A673 (cell line): ENCODE measurements around the gene FAM241B.

Experiments
- EZH2 ChIP-seq: fragments of 200-600 bp; sonication (generic); IDR thresholded peaks from 2 replicates; pipeline ENCODE4 v1.6.1; 2017; ENCODE audit warnings: borderline replicate concordance, low read depth, mild to moderate bottlenecking, mixed read lengths, antibody characterized with exemption, low read length; ENCODE audit not compliant: poor library complexity, severe bottlenecking
- TF ChIP-seq, protein P1 (sequence below): fragments of 300-800, 200-600 bp; sonication (generic); conservative IDR thresholded peaks from 2 replicates; pipeline ENCODE4 v1.5.1; 2017; ENCODE audit warnings: low read depth, mild to moderate bottlenecking, antibody characterized with exemption, low read length, moderate library complexity, mixed read lengths

DNA sequence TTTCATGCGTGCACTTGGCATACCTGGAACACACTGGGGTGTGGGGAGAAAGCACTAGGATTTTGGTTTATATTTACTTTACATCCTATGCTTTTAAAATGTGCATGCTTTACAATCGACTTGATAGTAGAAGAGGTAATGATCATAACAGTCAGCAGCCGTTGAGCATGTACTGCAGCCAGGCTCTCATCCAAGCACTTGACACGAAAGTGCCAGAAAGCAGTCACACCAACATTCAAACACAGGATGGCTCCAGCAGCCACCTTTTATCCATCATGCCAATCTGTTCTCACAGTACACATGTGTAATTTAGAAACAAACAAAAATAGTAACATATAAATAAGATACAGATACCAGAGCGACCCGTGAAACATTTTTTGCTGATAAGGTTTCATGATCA lies 1.2 kb upstream of the FAM241B start:
- TF ChIP-seq, protein P1, sequence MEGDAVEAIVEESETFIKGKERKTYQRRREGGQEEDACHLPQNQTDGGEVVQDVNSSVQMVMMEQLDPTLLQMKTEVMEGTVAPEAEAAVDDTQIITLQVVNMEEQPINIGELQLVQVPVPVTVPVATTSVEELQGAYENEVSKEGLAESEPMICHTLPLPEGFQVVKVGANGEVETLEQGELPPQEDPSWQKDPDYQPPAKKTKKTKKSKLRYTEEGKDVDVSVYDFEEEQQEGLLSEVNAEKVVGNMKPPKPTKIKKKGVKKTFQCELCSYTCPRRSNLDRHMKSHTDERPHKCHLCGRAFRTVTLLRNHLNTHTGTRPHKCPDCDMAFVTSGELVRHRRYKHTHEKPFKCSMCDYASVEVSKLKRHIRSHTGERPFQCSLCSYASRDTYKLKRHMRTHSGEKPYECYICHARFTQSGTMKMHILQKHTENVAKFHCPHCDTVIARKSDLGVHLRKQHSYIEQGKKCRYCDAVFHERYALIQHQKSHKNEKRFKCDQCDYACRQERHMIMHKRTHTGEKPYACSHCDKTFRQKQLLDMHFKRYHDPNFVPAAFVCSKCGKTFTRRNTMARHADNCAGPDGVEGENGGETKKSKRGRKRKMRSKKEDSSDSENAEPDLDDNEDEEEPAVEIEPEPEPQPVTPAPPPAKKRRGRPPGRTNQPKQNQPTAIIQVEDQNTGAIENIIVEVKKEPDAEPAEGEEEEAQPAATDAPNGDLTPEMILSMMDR = no peak
- TF ChIP-seq EZH2 = no peak
